ENCODE measurements around the gene RSRC2.

DNA sequence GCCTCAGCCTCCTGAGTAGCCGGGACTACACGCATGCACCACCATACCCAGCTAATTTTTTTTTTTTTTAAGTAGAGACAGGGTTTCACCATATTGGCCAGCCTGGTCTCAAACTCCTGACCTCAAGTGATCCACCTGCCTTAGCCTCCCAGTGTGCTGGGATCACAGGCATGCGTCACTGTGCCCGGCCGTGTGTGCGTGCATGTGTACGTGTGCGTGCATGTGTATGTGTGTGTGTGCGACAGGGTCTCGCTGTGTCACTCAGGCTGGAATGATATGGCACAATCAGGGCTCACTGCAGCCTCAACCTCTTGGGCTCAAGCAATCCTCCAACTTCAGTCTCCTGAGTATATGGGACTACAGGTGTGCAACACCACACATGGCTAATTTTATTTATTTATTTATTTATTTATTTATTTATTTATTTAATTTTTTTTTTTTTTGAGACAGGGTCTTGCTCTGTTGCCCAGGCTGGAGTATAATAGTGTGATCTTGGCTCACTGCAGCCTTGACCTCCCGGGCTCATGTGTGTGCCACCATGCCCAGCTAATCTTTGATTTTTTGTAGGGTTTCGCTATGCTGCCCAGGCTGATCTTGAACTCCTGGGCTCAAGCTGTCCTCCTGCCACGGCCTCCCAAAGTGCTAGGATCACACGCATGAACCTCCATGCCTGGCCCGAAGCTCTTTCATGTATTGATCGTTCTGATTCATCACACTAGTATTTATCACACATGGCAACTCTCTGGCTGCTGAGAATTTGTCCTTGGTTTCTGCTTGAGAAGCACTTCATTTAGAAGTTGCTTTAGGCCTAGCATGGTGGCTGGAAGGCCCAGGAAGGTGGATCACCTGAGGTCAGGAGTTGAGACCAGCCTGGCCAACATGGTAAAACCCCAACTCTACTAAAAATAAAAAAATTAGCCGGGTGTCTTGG, 68.4 kb downstream of the RSRC2 start:
- TF ChIP-seq, protein P1, sequence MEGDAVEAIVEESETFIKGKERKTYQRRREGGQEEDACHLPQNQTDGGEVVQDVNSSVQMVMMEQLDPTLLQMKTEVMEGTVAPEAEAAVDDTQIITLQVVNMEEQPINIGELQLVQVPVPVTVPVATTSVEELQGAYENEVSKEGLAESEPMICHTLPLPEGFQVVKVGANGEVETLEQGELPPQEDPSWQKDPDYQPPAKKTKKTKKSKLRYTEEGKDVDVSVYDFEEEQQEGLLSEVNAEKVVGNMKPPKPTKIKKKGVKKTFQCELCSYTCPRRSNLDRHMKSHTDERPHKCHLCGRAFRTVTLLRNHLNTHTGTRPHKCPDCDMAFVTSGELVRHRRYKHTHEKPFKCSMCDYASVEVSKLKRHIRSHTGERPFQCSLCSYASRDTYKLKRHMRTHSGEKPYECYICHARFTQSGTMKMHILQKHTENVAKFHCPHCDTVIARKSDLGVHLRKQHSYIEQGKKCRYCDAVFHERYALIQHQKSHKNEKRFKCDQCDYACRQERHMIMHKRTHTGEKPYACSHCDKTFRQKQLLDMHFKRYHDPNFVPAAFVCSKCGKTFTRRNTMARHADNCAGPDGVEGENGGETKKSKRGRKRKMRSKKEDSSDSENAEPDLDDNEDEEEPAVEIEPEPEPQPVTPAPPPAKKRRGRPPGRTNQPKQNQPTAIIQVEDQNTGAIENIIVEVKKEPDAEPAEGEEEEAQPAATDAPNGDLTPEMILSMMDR (conservative IDR thresholded peaks at IDR 0.05; ENCODE audit: low read depth, low read length) = no peak
- TF ChIP-seq EZH2 (IDR thresholded peaks at IDR 0.05; ENCODE audit: low read length, unreplicated experiment) = no peak
- TF ChIP-seq EZH2phosphoT487 (IDR thresholded peaks at IDR 0.05; ENCODE audit: borderline replicate concordance, low read length) = no peak

Measured in PC-3 (cell line).